SK-N-SH (cell line): ENCODE data around the gene GATM. TPM values are rescaled to one million over a fixed set of nuclear protein-coding genes. Genes with fewer than 3 reads are reported as not detected.

Experiments
- CTCF ChIA-PET: fragments of 300-600, 350-600 bp; formaldehyde crosslinking; extraction: SDS; loops from one replicate; lab custom pipeline; 2021; lab: Yijun Ruan, JAX
- POLR2A ChIA-PET: fragments of 350-600 bp; sonication (Branson Sonifier 250); formaldehyde crosslinking; extraction: SDS; loops from one replicate; lab custom pipeline; 2020; ENCODE audit warnings: antibody characterized with exemption, inconsistent platforms; lab: Yijun Ruan, JAX
- DNase-seq: peaks from one replicate; pipeline ENCODE4 v3.0.0; 2012
- H2AFZ ChIP-seq: fragments of 200-600 bp; sonication (generic); 2 replicates; pipeline ENCODE4 v1.8.1; 2016; ENCODE audit warnings: antibody characterized with exemption, mild to moderate bottlenecking, low read depth
- H3F3A ChIP-seq: fragments of 200-600 bp; sonication (generic); replicated peaks from 2 replicates; pipeline ENCODE3; 2016; ENCODE audit warnings: antibody characterized with exemption, mild to moderate bottlenecking; ENCODE audit not compliant: insufficient read depth
- H3K27ac ChIP-seq, 2 experiments: fragments of 200-500 bp in 1 of 2; fragments of 200-600 bp in 1 of 2; sonication (Bioruptor generic) in 1 of 2; sonication (generic), shearing (Covaris generic) in 1 of 2; 2 replicates each; pipeline versions ENCODE4 v1.5.1 to v1.6.1; 2014 to 2016; ENCODE audit warnings: low read depth in 2 of 2, inconsistent platforms in 1 of 2, low read length in 1 of 2, mild to moderate bottlenecking in 1 of 2, mixed read lengths in 1 of 2
- H3K27me3 ChIP-seq: fragments of 200-600 bp; sonication (generic), shearing (Covaris generic); 2 replicates; pipeline ENCODE4 v1.6.1; 2016; ENCODE audit warnings: mixed run types; ENCODE audit not compliant: insufficient read depth
- H3K36me3 ChIP-seq, 2 experiments: fragments of 200-500 bp in 1 of 2; fragments of 200-600 bp in 1 of 2; sonication (Bioruptor generic) in 1 of 2; sonication (generic) in 1 of 2; replicated peaks in 1 of 2; 2 replicates each; pipeline versions ENCODE3 to v1.5.1; 2014 to 2016; ENCODE audit warnings: low read length in 1 of 2, mild to moderate bottlenecking in 1 of 2; ENCODE audit not compliant: insufficient read depth in 2 of 2, control insufficient read depth in 1 of 2
- H3K4me1 ChIP-seq, 2 experiments: fragments of 200-500 bp in 1 of 2; fragments of 200-600 bp in 1 of 2; sonication (Bioruptor generic) in 1 of 2; sonication (generic), shearing (Covaris generic) in 1 of 2; 2 replicates each; pipeline versions ENCODE4 v1.5.1 to v1.6.1; 2014 to 2016; ENCODE audit warnings: low read depth in 1 of 2, low read length in 1 of 2, mixed run types in 1 of 2; ENCODE audit not compliant: insufficient read depth in 2 of 2, control insufficient read depth in 1 of 2
- H3K4me2 ChIP-seq: fragments of 200-600 bp; sonication (generic), shearing (Covaris generic); 2 replicates; pipeline ENCODE4 v1.6.1; 2017; ENCODE audit warnings: mixed run types
- H3K4me3 ChIP-seq, 2 experiments: fragments of 200-500 bp in 1 of 2; fragments of 200-600 bp in 1 of 2; sonication (Bioruptor generic) in 1 of 2; sonication (generic), shearing (Covaris generic) in 1 of 2; 2 replicates each; pipeline versions ENCODE4 v1.5.1 to v1.8.1; 2014 to 2016; ENCODE audit warnings: low read depth in 2 of 2, inconsistent platforms in 1 of 2, low read length in 1 of 2, mild to moderate bottlenecking in 1 of 2, mixed read lengths in 1 of 2, moderate library complexity in 1 of 2
- H3K79me2 ChIP-seq: fragments of 200-600 bp; sonication (generic); 2 replicates; pipeline ENCODE4 v1.8.1; 2017; ENCODE audit warnings: mild to moderate bottlenecking; ENCODE audit not compliant: insufficient read depth
- H3K9ac ChIP-seq: fragments of 200-600 bp; sonication (generic); 2 replicates; pipeline ENCODE4 v1.6.1; 2017; ENCODE audit warnings: mixed run types
- H3K9me2 ChIP-seq: fragments of 200-600 bp; sonication (generic); 2 replicates; pipeline ENCODE4 v1.6.1; 2017; ENCODE audit warnings: mixed run types
- H3K9me3 ChIP-seq: fragments of 200-600 bp; sonication (generic); 2 replicates; pipeline ENCODE4 v1.6.1; 2017; ENCODE audit warnings: mixed run types, mild to moderate bottlenecking, moderate library complexity
- H4K20me1 ChIP-seq: fragments of 200-600 bp; sonication (generic); 2 replicates; pipeline ENCODE4 v1.6.1; 2017; ENCODE audit warnings: mild to moderate bottlenecking, mixed run types; ENCODE audit not compliant: insufficient read depth
- CHD2 ChIP-seq: fragments of 150-350 bp; IDR thresholded peaks from 2 replicates; pipeline ENCODE4 v1.6.1; 2018; ENCODE audit warnings: low read length; ENCODE audit not compliant: partially characterized antibody
- CTCF ChIP-seq: fragments of 200-600 bp; sonication (generic); IDR thresholded peaks from 2 replicates; pipeline ENCODE4 v1.6.1; 2017; ENCODE audit warnings: antibody characterized with exemption, mild to moderate bottlenecking, moderate library complexity
- EP300 ChIP-seq, 2 experiments: IDR thresholded peaks; 2 replicates each; pipeline versions ENCODE4 v1.4.0 to v1.6.1; 2012; ENCODE audit warnings: borderline replicate concordance in 1 of 2, low read depth in 1 of 2, low read length in 1 of 2
- FOXJ3 ChIP-seq: sonication (generic); formaldehyde crosslinking; IDR thresholded peaks from 2 replicates; pipeline ENCODE4 v1.5.1; 2020; ENCODE audit warnings: mild to moderate bottlenecking, missing genetic modification reagents
- FOXM1 ChIP-seq: IDR thresholded peaks from 2 replicates; pipeline ENCODE4 v1.4.0; 2012; ENCODE audit warnings: low read depth, mild to moderate bottlenecking
- GATA2 ChIP-seq: sonication (generic); formaldehyde crosslinking; IDR thresholded peaks from 2 replicates; pipeline ENCODE4 v1.5.0; 2020; ENCODE audit warnings: mild to moderate bottlenecking, missing genetic modification reagents
- JUND ChIP-seq: IDR thresholded peaks from 2 replicates; pipeline ENCODE4 v1.4.0; 2012
- MXI1 ChIP-seq: IDR thresholded peaks from 2 replicates; pipeline ENCODE4 v1.6.1; 2012; ENCODE audit warnings: mild to moderate bottlenecking, low read depth, low read length, improper control_type of control experiment
- NFIC ChIP-seq: IDR thresholded peaks from 2 replicates; pipeline ENCODE4 v1.4.0; 2012; ENCODE audit warnings: borderline replicate concordance
- PBX3 ChIP-seq: IDR thresholded peaks from 2 replicates; pipeline ENCODE4; 2012
- POLR2AphosphoS5 ChIP-seq: IDR thresholded peaks from 2 replicates; pipeline ENCODE4 v1.6.1; 2012; ENCODE audit warnings: low read depth, low read length
- RCOR1 ChIP-seq: fragments of 150-350 bp; IDR thresholded peaks from 2 replicates; pipeline ENCODE4 v1.6.1; 2017; ENCODE audit warnings: antibody characterized with exemption, low read length
- REST ChIP-seq: IDR thresholded peaks from 2 replicates; pipeline ENCODE4 v1.6.1; 2012; ENCODE audit warnings: mild to moderate bottlenecking, low read depth, low read length, moderate library complexity
- RFX5 ChIP-seq: IDR thresholded peaks from 2 replicates; pipeline ENCODE4 v1.6.1; 2012; ENCODE audit warnings: mild to moderate bottlenecking, improper control_type of control experiment, low read length
- SIN3A ChIP-seq: IDR thresholded peaks from 2 replicates; pipeline ENCODE4 v1.6.1; 2012; ENCODE audit warnings: low read depth, mild to moderate bottlenecking, low read length, moderate library complexity, borderline replicate concordance
- SMC3 ChIP-seq: IDR thresholded peaks from 2 replicates; pipeline ENCODE4 v1.6.1; 2012; ENCODE audit warnings: low read depth, low read length, improper control_type of control experiment
- TAF1 ChIP-seq: IDR thresholded peaks from 2 replicates; pipeline ENCODE4 v1.6.1; 2012; ENCODE audit warnings: low read depth, mild to moderate bottlenecking, low read length, moderate library complexity, borderline replicate concordance
- TEAD4 ChIP-seq: IDR thresholded peaks from 2 replicates; pipeline ENCODE4 v1.4.0; 2012; ENCODE audit warnings: mild to moderate bottlenecking, borderline replicate concordance; ENCODE audit not compliant: insufficient read depth
- ZBTB33 ChIP-seq: IDR thresholded peaks from 2 replicates; pipeline ENCODE4 v1.4.0; 2012; ENCODE audit warnings: low read depth, borderline replicate concordance
- WGBS: methylation state at CpG from one replicate; pipeline ENCODE4 v1.1.6; 2017; ENCODE audit warnings: low lambda C conversion rate; 5-methylcytosine and 5-hydroxymethylcytosine counted together
- polyA plus RNA-seq, 3 experiments: library from polyadenylated mRNA; depleted of rRNA; stranded (reverse); fragments of >200 nt; gene quantifications; 2 replicates each; pipeline ENCODE4 v1.2.3, GENCODE V29; 2012

GATM gene
- polyA plus RNA-seq, 1 of the 3 experiments (the other 2 are of a cell fraction): 0.58 TPM

- Histone ChIP-seq H3K9me2 (no peaks in the 10 kb centered on the region), H3K27me3 (no peaks in the 10 kb centered on the region), H3F3A (no peaks in the 10 kb centered on the region), H3K36me3 (peaks cover 0 to 4% of the 10 kb centered on the region in 2 experiments), H3K9ac (no peak overlapping the region), H3K79me2 (no peaks in the 10 kb centered on the region), H3K4me1 (peaks cover 0 to 6% of the 10 kb centered on the region in 2 experiments; a peak in 1 of 4 replicates), H3K9me3 (no peaks in the 10 kb centered on the region), H3K4me3 (no peak overlapping the region), H3K4me2 (no peak overlapping the region), H4K20me1 (no peaks in the 10 kb centered on the region), H2AFZ (no peak overlapping the region), H3K27ac (no peak overlapping the region)
- 97% methylated on average over 11 of the region's 11 CpGs for WGBS
- no peak for DNase-seq
- CTCF ChIA-PET: interaction anchor here (1.5 to 2.2 kb wide), 2 partner anchors 24 to 30 kb away, joined by 4 to 9 read pairs; no protein-coding TSS in a partner anchor
- POLR2A ChIA-PET: interaction anchor here (0.6 kb wide), 1 partner anchor 11 kb away, joined by 6 read pairs; no protein-coding TSS in a partner anchor
- no peak for TF ChIP-seq CTCF
- TF ChIP-seq POLR2AphosphoS5: no peak
- TF ChIP-seq ZBTB33: no peak
- no peak for TF ChIP-seq SIN3A
- TF ChIP-seq FOXJ3: no peak
- TF ChIP-seq PBX3: no peak
- TF ChIP-seq REST: no peak
- no peak for TF ChIP-seq NFIC
- TF ChIP-seq EP300 (IDR thresholded peaks at IDR 0.05; ENCODE audit: borderline replicate concordance in 1 of 2, low read depth in 1 of 2, low read length in 1 of 2): no peak
- no peak for TF ChIP-seq JUND
- TF ChIP-seq GATA2 (CRISPR knock-in tag): no peak
- no peak for TF ChIP-seq RCOR1
- no peak for TF ChIP-seq TAF1
- TF ChIP-seq TEAD4: no peak
- TF ChIP-seq MXI1: no peak
- no peak for TF ChIP-seq SMC3
- no peak for TF ChIP-seq CHD2
- TF ChIP-seq FOXM1: no peak
- TF ChIP-seq RFX5: no peak
Observed at GRCh38 chr15:45427085-45427484, 48.7 kb upstream of the GATM start.
